ENCODE results near the gene DCLRE1C.

DCLRE1C gene

GRCh38 chr10:14889318-14889717 is 64.6 kb downstream of the DCLRE1C start:
- no peak overlapping the region for H3K9ac ChIP-seq (ENCODE audit: low read depth in 1 of 2, low read length in 2 of 2)
- no peaks in the 10 kb centered on the region for H3K4me1 ChIP-seq (ENCODE audit: control insufficient read depth in 2 of 2, insufficient read depth in 2 of 2, low read length in 2 of 2)
- no peaks in the 10 kb centered on the region for H3K9me3 ChIP-seq (ENCODE audit: control insufficient read depth in 2 of 2, low read length in 2 of 2)
- H3K36me3 ChIP-seq (ENCODE audit: control insufficient read depth in 2 of 2, insufficient read depth in 2 of 2, low read length in 2 of 2), result no peaks in the 10 kb centered on the region
- H3K27ac ChIP-seq (ENCODE audit: low read depth in 2 of 2, low read length in 2 of 2), result no peak overlapping the region
- H3K4me3 ChIP-seq (ENCODE audit: low read length in 2 of 2), result no peak overlapping the region
- H3K27me3 ChIP-seq (ENCODE audit: control insufficient read depth in 2 of 2, insufficient read depth in 2 of 2, low read length in 2 of 2), result no peaks in the 10 kb centered on the region

GRCh38 chr10:14884082-14884481 is 69.8 kb downstream of the DCLRE1C start:
- H3K9ac ChIP-seq (ENCODE audit: low read depth in 1 of 2, low read length in 2 of 2), result no peak overlapping the region
- no peaks in the 10 kb centered on the region for H3K36me3 ChIP-seq (ENCODE audit: control insufficient read depth in 2 of 2, insufficient read depth in 2 of 2, low read length in 2 of 2)
- H3K27me3 ChIP-seq (ENCODE audit: control insufficient read depth in 2 of 2, insufficient read depth in 2 of 2, low read length in 2 of 2), result no peaks in the 10 kb centered on the region
- no peaks in the 10 kb centered on the region for H3K9me3 ChIP-seq (ENCODE audit: control insufficient read depth in 2 of 2, low read length in 2 of 2)
- no peak overlapping the region for H3K4me3 ChIP-seq (ENCODE audit: low read length in 2 of 2)
- no peak overlapping the region for H3K27ac ChIP-seq (ENCODE audit: low read depth in 2 of 2, low read length in 2 of 2)
- H3K4me1 ChIP-seq (ENCODE audit: control insufficient read depth in 2 of 2, insufficient read depth in 2 of 2, low read length in 2 of 2), result peaks cover 0 to 6% of the 10 kb centered on the region in 2 donors

GRCh38 chr10:14880229-14880628 is 73.7 kb downstream of the DCLRE1C start:
- Histone ChIP-seq H3K27ac (ENCODE audit: low read depth in 2 of 2, low read length in 2 of 2) (no peak overlapping the region), H3K4me3 (ENCODE audit: low read length in 2 of 2) (peak overlapping the region; percentile 9 to 85), H3K9me3 (ENCODE audit: control insufficient read depth in 2 of 2, low read length in 2 of 2) (no peaks in the 10 kb centered on the region), H3K27me3 (ENCODE audit: control insufficient read depth in 2 of 2, insufficient read depth in 2 of 2, low read length in 2 of 2) (no peaks in the 10 kb centered on the region), H3K9ac (ENCODE audit: low read depth in 1 of 2, low read length in 2 of 2) (peak overlapping the region in 1 of 2 donors; percentile 95), H3K4me1 (ENCODE audit: control insufficient read depth in 2 of 2, insufficient read depth in 2 of 2, low read length in 2 of 2) (peaks cover 3 to 14% of the 10 kb centered on the region in 2 donors), H3K36me3 (ENCODE audit: control insufficient read depth in 2 of 2, insufficient read depth in 2 of 2, low read length in 2 of 2) (no peaks in the 10 kb centered on the region)

- H3K9me3 ChIP-seq (ENCODE audit: control insufficient read depth in 2 of 2, low read length in 2 of 2), result no peaks in the 10 kb centered on the region
- no peak overlapping the region for H3K27ac ChIP-seq (ENCODE audit: low read depth in 2 of 2, low read length in 2 of 2)
- no peaks in the 10 kb centered on the region for H3K36me3 ChIP-seq (ENCODE audit: control insufficient read depth in 2 of 2, insufficient read depth in 2 of 2, low read length in 2 of 2)
- H3K4me1 ChIP-seq (ENCODE audit: control insufficient read depth in 2 of 2, insufficient read depth in 2 of 2, low read length in 2 of 2), result peaks cover 3 to 14% of the 10 kb centered on the region in 2 donors
- peak overlapping the region; percentile 9 to 85 for H3K4me3 ChIP-seq (ENCODE audit: low read length in 2 of 2)
- H3K9ac ChIP-seq (ENCODE audit: low read depth in 1 of 2, low read length in 2 of 2), result peak overlapping the region in 1 of 2 donors; percentile 95
- no peaks in the 10 kb centered on the region for H3K27me3 ChIP-seq (ENCODE audit: control insufficient read depth in 2 of 2, insufficient read depth in 2 of 2, low read length in 2 of 2)
Measured at GRCh38 chr10:14879928-14880193, 74.0 kb downstream of the DCLRE1C start.

- H3K36me3 ChIP-seq (ENCODE audit: control insufficient read depth in 2 of 2, insufficient read depth in 2 of 2, low read length in 2 of 2), result no peaks in the 10 kb centered on the region
- peaks cover 3 to 14% of the 10 kb centered on the region in 2 donors for H3K4me1 ChIP-seq (ENCODE audit: control insufficient read depth in 2 of 2, insufficient read depth in 2 of 2, low read length in 2 of 2)
Measured at GRCh38 chr10:14879124-14879927, 74.6 kb downstream of the DCLRE1C start.

GRCh38 chr10:14878266-14879123 is 75.4 kb downstream of the DCLRE1C start, which contains the start of gene SUV39H2:
SUV39H2 (plus strand) TSS chr10:14878866; CDS start chr10:14878889, 23 bp downstream.
- no peaks in the 10 kb centered on the region for H3K36me3 ChIP-seq (ENCODE audit: control insufficient read depth in 2 of 2, insufficient read depth in 2 of 2, low read length in 2 of 2)
- H3K27me3 ChIP-seq (ENCODE audit: control insufficient read depth in 2 of 2, insufficient read depth in 2 of 2, low read length in 2 of 2), result no peaks in the 10 kb centered on the region
- no peaks in the 10 kb centered on the region for H3K9me3 ChIP-seq (ENCODE audit: control insufficient read depth in 2 of 2, low read length in 2 of 2)
- peak within 1 kb of the TSS; percentile 95 to 97 for H3K27ac ChIP-seq (ENCODE audit: low read depth in 2 of 2, low read length in 2 of 2)
- peaks cover 3 to 14% of the 10 kb centered on the region in 2 donors for H3K4me1 ChIP-seq (ENCODE audit: control insufficient read depth in 2 of 2, insufficient read depth in 2 of 2, low read length in 2 of 2)
- peak within 1 kb of the TSS; percentile 91 to 95 for H3K9ac ChIP-seq (ENCODE audit: low read depth in 1 of 2, low read length in 2 of 2)
- peak within 1 kb of the TSS; percentile 88 to 92 for H3K4me3 ChIP-seq (ENCODE audit: low read length in 2 of 2)

More at GRCh38 chr10:14879124-14879927, 74.6 kb downstream of the DCLRE1C start:
- Histone ChIP-seq H3K9me3 (ENCODE audit: control insufficient read depth in 2 of 2, low read length in 2 of 2) (no peaks in the 10 kb centered on the region), H3K9ac (ENCODE audit: low read depth in 1 of 2, low read length in 2 of 2) (peak overlapping the region; percentile 80 to 95), H3K27me3 (ENCODE audit: control insufficient read depth in 2 of 2, insufficient read depth in 2 of 2, low read length in 2 of 2) (no peaks in the 10 kb centered on the region), H3K27ac (ENCODE audit: low read depth in 2 of 2, low read length in 2 of 2) (peak overlapping the region; percentile 74 to 97), H3K4me3 (ENCODE audit: low read length in 2 of 2) (peak overlapping the region; percentile 85 to 88)

- Histone ChIP-seq H3K36me3 (ENCODE audit: control insufficient read depth in 2 of 2, insufficient read depth in 2 of 2, low read length in 2 of 2) (no peaks in the 10 kb centered on the region), H3K9me3 (ENCODE audit: control insufficient read depth in 2 of 2, low read length in 2 of 2) (no peaks in the 10 kb centered on the region), H3K4me3 (ENCODE audit: low read length in 2 of 2) (no peak overlapping the region), H3K9ac (ENCODE audit: low read depth in 1 of 2, low read length in 2 of 2) (no peak overlapping the region), H3K4me1 (ENCODE audit: control insufficient read depth in 2 of 2, insufficient read depth in 2 of 2, low read length in 2 of 2) (peaks cover 3 to 14% of the 10 kb centered on the region in 2 donors), H3K27ac (ENCODE audit: low read depth in 2 of 2, low read length in 2 of 2) (no peak overlapping the region), H3K27me3 (ENCODE audit: control insufficient read depth in 2 of 2, insufficient read depth in 2 of 2, low read length in 2 of 2) (no peaks in the 10 kb centered on the region)
Measured at GRCh38 chr10:14876764-14877163, 77.1 kb downstream of the DCLRE1C start.

- peaks cover 3 to 14% of the 10 kb centered on the region in 2 donors for H3K4me1 ChIP-seq (ENCODE audit: control insufficient read depth in 2 of 2, insufficient read depth in 2 of 2, low read length in 2 of 2)
- H3K9me3 ChIP-seq (ENCODE audit: control insufficient read depth in 2 of 2, low read length in 2 of 2), result no peaks in the 10 kb centered on the region
- H3K9ac ChIP-seq (ENCODE audit: low read depth in 1 of 2, low read length in 2 of 2), result no peak overlapping the region
- no peak overlapping the region for H3K27ac ChIP-seq (ENCODE audit: low read depth in 2 of 2, low read length in 2 of 2)
- no peak overlapping the region for H3K4me3 ChIP-seq (ENCODE audit: low read length in 2 of 2)
- no peaks in the 10 kb centered on the region for H3K27me3 ChIP-seq (ENCODE audit: control insufficient read depth in 2 of 2, insufficient read depth in 2 of 2, low read length in 2 of 2)
- no peaks in the 10 kb centered on the region for H3K36me3 ChIP-seq (ENCODE audit: control insufficient read depth in 2 of 2, insufficient read depth in 2 of 2, low read length in 2 of 2)
Measured at GRCh38 chr10:14875941-14876340, 78.0 kb downstream of the DCLRE1C start.

GRCh38 chr10:14873090-14873760 is 80.7 kb downstream of the DCLRE1C start:
- H3K27me3 ChIP-seq (ENCODE audit: control insufficient read depth in 2 of 2, insufficient read depth in 2 of 2, low read length in 2 of 2), result no peaks in the 10 kb centered on the region
- H3K27ac ChIP-seq (ENCODE audit: low read depth in 2 of 2, low read length in 2 of 2), result no peak overlapping the region
- peaks cover 3 to 8% of the 10 kb centered on the region in 2 donors for H3K4me1 ChIP-seq (ENCODE audit: control insufficient read depth in 2 of 2, insufficient read depth in 2 of 2, low read length in 2 of 2)
- H3K9me3 ChIP-seq (ENCODE audit: control insufficient read depth in 2 of 2, low read length in 2 of 2), result no peaks in the 10 kb centered on the region
- no peak overlapping the region for H3K4me3 ChIP-seq (ENCODE audit: low read length in 2 of 2)
- H3K9ac ChIP-seq (ENCODE audit: low read depth in 1 of 2, low read length in 2 of 2), result no peak overlapping the region
- H3K36me3 ChIP-seq (ENCODE audit: control insufficient read depth in 2 of 2, insufficient read depth in 2 of 2, low read length in 2 of 2), result peaks cover 12 to 14% of the 10 kb centered on the region in 2 donors

Measured in mucosa of rectum (tissue), 2 donors.